SK-N-SH (cell line): ENCODE data around the gene SPATA33. TPM values are rescaled to one million over a fixed set of nuclear protein-coding genes. Genes with fewer than 3 reads are reported as not detected.

Experiments used
- CTCF ChIA-PET: fragments of 300-600, 350-600 bp; formaldehyde crosslinking; extraction: SDS; loops from one replicate; lab custom pipeline; 2021; lab: Yijun Ruan, JAX
- POLR2A ChIA-PET: fragments of 350-600 bp; sonication (Branson Sonifier 250); formaldehyde crosslinking; extraction: SDS; loops from one replicate; lab custom pipeline; 2020; ENCODE audit warnings: antibody characterized with exemption, inconsistent platforms; lab: Yijun Ruan, JAX
- DNase-seq: peaks from one replicate; pipeline ENCODE4 v3.0.0; 2012
- H2AFZ ChIP-seq: fragments of 200-600 bp; sonication (generic); 2 replicates; pipeline ENCODE4 v1.8.1; 2016; ENCODE audit warnings: antibody characterized with exemption, mild to moderate bottlenecking, low read depth
- H3F3A ChIP-seq: fragments of 200-600 bp; sonication (generic); replicated peaks from 2 replicates; pipeline ENCODE3; 2016; ENCODE audit warnings: antibody characterized with exemption, mild to moderate bottlenecking; ENCODE audit not compliant: insufficient read depth
- H3K27ac ChIP-seq, 2 experiments: fragments of 200-500 bp in 1 of 2; fragments of 200-600 bp in 1 of 2; sonication (Bioruptor generic) in 1 of 2; sonication (generic), shearing (Covaris generic) in 1 of 2; 2 replicates each; pipeline versions ENCODE4 v1.5.1 to v1.6.1; 2014 to 2016; ENCODE audit warnings: low read depth in 2 of 2, inconsistent platforms in 1 of 2, low read length in 1 of 2, mild to moderate bottlenecking in 1 of 2, mixed read lengths in 1 of 2
- H3K27me3 ChIP-seq: fragments of 200-600 bp; sonication (generic), shearing (Covaris generic); 2 replicates; pipeline ENCODE4 v1.6.1; 2016; ENCODE audit warnings: mixed run types; ENCODE audit not compliant: insufficient read depth
- H3K36me3 ChIP-seq, 2 experiments: fragments of 200-500 bp in 1 of 2; fragments of 200-600 bp in 1 of 2; sonication (Bioruptor generic) in 1 of 2; sonication (generic) in 1 of 2; replicated peaks in 1 of 2; 2 replicates each; pipeline versions ENCODE3 to v1.5.1; 2014 to 2016; ENCODE audit warnings: low read length in 1 of 2, mild to moderate bottlenecking in 1 of 2; ENCODE audit not compliant: insufficient read depth in 2 of 2, control insufficient read depth in 1 of 2
- H3K4me1 ChIP-seq, 2 experiments: fragments of 200-500 bp in 1 of 2; fragments of 200-600 bp in 1 of 2; sonication (Bioruptor generic) in 1 of 2; sonication (generic), shearing (Covaris generic) in 1 of 2; 2 replicates each; pipeline versions ENCODE4 v1.5.1 to v1.6.1; 2014 to 2016; ENCODE audit warnings: low read depth in 1 of 2, low read length in 1 of 2, mixed run types in 1 of 2; ENCODE audit not compliant: insufficient read depth in 2 of 2, control insufficient read depth in 1 of 2
- H3K4me2 ChIP-seq: fragments of 200-600 bp; sonication (generic), shearing (Covaris generic); 2 replicates; pipeline ENCODE4 v1.6.1; 2017; ENCODE audit warnings: mixed run types
- H3K4me3 ChIP-seq, 2 experiments: fragments of 200-500 bp in 1 of 2; fragments of 200-600 bp in 1 of 2; sonication (Bioruptor generic) in 1 of 2; sonication (generic), shearing (Covaris generic) in 1 of 2; 2 replicates each; pipeline versions ENCODE4 v1.5.1 to v1.8.1; 2014 to 2016; ENCODE audit warnings: low read depth in 2 of 2, inconsistent platforms in 1 of 2, low read length in 1 of 2, mild to moderate bottlenecking in 1 of 2, mixed read lengths in 1 of 2, moderate library complexity in 1 of 2
- H3K79me2 ChIP-seq: fragments of 200-600 bp; sonication (generic); 2 replicates; pipeline ENCODE4 v1.8.1; 2017; ENCODE audit warnings: mild to moderate bottlenecking; ENCODE audit not compliant: insufficient read depth
- H3K9ac ChIP-seq: fragments of 200-600 bp; sonication (generic); 2 replicates; pipeline ENCODE4 v1.6.1; 2017; ENCODE audit warnings: mixed run types
- H3K9me2 ChIP-seq: fragments of 200-600 bp; sonication (generic); 2 replicates; pipeline ENCODE4 v1.6.1; 2017; ENCODE audit warnings: mixed run types
- H3K9me3 ChIP-seq: fragments of 200-600 bp; sonication (generic); 2 replicates; pipeline ENCODE4 v1.6.1; 2017; ENCODE audit warnings: mixed run types, mild to moderate bottlenecking, moderate library complexity
- H4K20me1 ChIP-seq: fragments of 200-600 bp; sonication (generic); 2 replicates; pipeline ENCODE4 v1.6.1; 2017; ENCODE audit warnings: mild to moderate bottlenecking, mixed run types; ENCODE audit not compliant: insufficient read depth
- CHD2 ChIP-seq: fragments of 150-350 bp; IDR thresholded peaks from 2 replicates; pipeline ENCODE4 v1.6.1; 2018; ENCODE audit warnings: low read length; ENCODE audit not compliant: partially characterized antibody
- CTCF ChIP-seq: fragments of 200-600 bp; sonication (generic); IDR thresholded peaks from 2 replicates; pipeline ENCODE4 v1.6.1; 2017; ENCODE audit warnings: antibody characterized with exemption, mild to moderate bottlenecking, moderate library complexity
- ELF1 ChIP-seq: IDR thresholded peaks from 2 replicates; pipeline ENCODE4 v1.4.0; 2012
- EP300 ChIP-seq, 2 experiments: IDR thresholded peaks; 2 replicates each; pipeline versions ENCODE4 v1.4.0 to v1.6.1; 2012; ENCODE audit warnings: borderline replicate concordance in 1 of 2, low read depth in 1 of 2, low read length in 1 of 2
- EZH2phosphoT487 ChIP-seq: fragments of 200-600 bp; sonication (generic); IDR thresholded peaks from 2 replicates; pipeline ENCODE4 v1.6.1; 2017; ENCODE audit warnings: low read depth, mixed run types, mild to moderate bottlenecking, antibody characterized with exemption, moderate library complexity, borderline replicate concordance
- FOSL2 ChIP-seq: IDR thresholded peaks from 2 replicates; pipeline ENCODE4 v1.4.0; 2012; ENCODE audit warnings: low read depth, mild to moderate bottlenecking, moderate library complexity, borderline replicate concordance
- FOXJ3 ChIP-seq: sonication (generic); formaldehyde crosslinking; IDR thresholded peaks from 2 replicates; pipeline ENCODE4 v1.5.1; 2020; ENCODE audit warnings: mild to moderate bottlenecking, missing genetic modification reagents
- FOXM1 ChIP-seq: IDR thresholded peaks from 2 replicates; pipeline ENCODE4 v1.4.0; 2012; ENCODE audit warnings: low read depth, mild to moderate bottlenecking
- GABPA ChIP-seq: IDR thresholded peaks from 2 replicates; pipeline ENCODE4 v1.4.0; 2012; ENCODE audit warnings: low read depth, mild to moderate bottlenecking
- GATA2 ChIP-seq: sonication (generic); formaldehyde crosslinking; IDR thresholded peaks from 2 replicates; pipeline ENCODE4 v1.5.0; 2020; ENCODE audit warnings: mild to moderate bottlenecking, missing genetic modification reagents
- IRF3 ChIP-seq: fragments of 150-350 bp; IDR thresholded peaks from 2 replicates; pipeline ENCODE4 v1.6.1; 2016; ENCODE audit warnings: mild to moderate bottlenecking, low read depth, low read length
- MAX ChIP-seq: IDR thresholded peaks from 2 replicates; pipeline ENCODE4 v1.4.0; 2012; ENCODE audit warnings: low read depth
- MEF2A ChIP-seq: IDR thresholded peaks from 2 replicates; pipeline ENCODE4 v1.4.0; 2012; ENCODE audit warnings: low read depth, borderline replicate concordance
- MXI1 ChIP-seq: IDR thresholded peaks from 2 replicates; pipeline ENCODE4 v1.6.1; 2012; ENCODE audit warnings: mild to moderate bottlenecking, low read depth, low read length, improper control_type of control experiment
- NFIC ChIP-seq: IDR thresholded peaks from 2 replicates; pipeline ENCODE4 v1.4.0; 2012; ENCODE audit warnings: borderline replicate concordance
- PBX3 ChIP-seq: IDR thresholded peaks from 2 replicates; pipeline ENCODE4; 2012
- POLR2AphosphoS5 ChIP-seq: IDR thresholded peaks from 2 replicates; pipeline ENCODE4 v1.6.1; 2012; ENCODE audit warnings: low read depth, low read length
- RAD21 ChIP-seq: IDR thresholded peaks from 2 replicates; pipeline ENCODE4 v1.6.1; 2012; ENCODE audit warnings: mild to moderate bottlenecking, low read length
- RCOR1 ChIP-seq: fragments of 150-350 bp; IDR thresholded peaks from 2 replicates; pipeline ENCODE4 v1.6.1; 2017; ENCODE audit warnings: antibody characterized with exemption, low read length
- RFX5 ChIP-seq: IDR thresholded peaks from 2 replicates; pipeline ENCODE4 v1.6.1; 2012; ENCODE audit warnings: mild to moderate bottlenecking, improper control_type of control experiment, low read length
- SIN3A ChIP-seq: IDR thresholded peaks from 2 replicates; pipeline ENCODE4 v1.6.1; 2012; ENCODE audit warnings: low read depth, mild to moderate bottlenecking, low read length, moderate library complexity, borderline replicate concordance
- SMC3 ChIP-seq: IDR thresholded peaks from 2 replicates; pipeline ENCODE4 v1.6.1; 2012; ENCODE audit warnings: low read depth, low read length, improper control_type of control experiment
- TAF1 ChIP-seq: IDR thresholded peaks from 2 replicates; pipeline ENCODE4 v1.6.1; 2012; ENCODE audit warnings: low read depth, mild to moderate bottlenecking, low read length, moderate library complexity, borderline replicate concordance
- TCF12 ChIP-seq: IDR thresholded peaks from 2 replicates; pipeline ENCODE4 v1.4.0; 2012
- TEAD4 ChIP-seq: IDR thresholded peaks from 2 replicates; pipeline ENCODE4 v1.4.0; 2012; ENCODE audit warnings: mild to moderate bottlenecking, borderline replicate concordance; ENCODE audit not compliant: insufficient read depth
- USF1 ChIP-seq: IDR thresholded peaks from 2 replicates; pipeline ENCODE4 v1.4.0; 2012; ENCODE audit warnings: low read depth, borderline replicate concordance
- USF2 ChIP-seq: fragments of 150-350 bp; IDR thresholded peaks from 2 replicates; pipeline ENCODE4 v1.6.1; 2017; ENCODE audit warnings: antibody characterized with exemption, low read length, low read depth, borderline replicate concordance
- YY1 ChIP-seq: IDR thresholded peaks from 2 replicates; pipeline ENCODE4 v1.4.0; 2012; ENCODE audit warnings: low read depth, mild to moderate bottlenecking
- WGBS: methylation state at CpG from one replicate; pipeline ENCODE4 v1.1.6; 2017; ENCODE audit warnings: low lambda C conversion rate; 5-methylcytosine and 5-hydroxymethylcytosine counted together
- polyA plus RNA-seq, 3 experiments: library from polyadenylated mRNA; depleted of rRNA; stranded (reverse); fragments of >200 nt; gene quantifications; 2 replicates each; pipeline ENCODE4 v1.2.3, GENCODE V29; 2012

Gene SPATA33
- polyA plus RNA-seq, 1 of the 3 experiments (the other 2 are of a cell fraction): 7.2 TPM

- peaks cover 11% of the 10 kb centered on the region for H4K20me1 ChIP-seq
- CTCF ChIA-PET: interaction anchor here (0.6 to 4.3 kb wide), 31 partner anchors 9 to 277 kb away, joined by 3 to 37 read pairs (median 5); partner anchors contain the start of genes CDK10, SPIRE2 and TCF25
- no peaks in the 10 kb centered on the region for H3K9me2 ChIP-seq
- H3K36me3 ChIP-seq: peaks cover 7 to 27% of the 10 kb centered on the region in 2 experiments
- POLR2A ChIA-PET: interaction anchor here (0.5 to 1.4 kb wide), 7 partner anchors 8 to 1232 kb away, joined by 3 to 8 read pairs (median 3); partner anchors contain the start of genes CDK10 and TUBB3
- peaks cover 22% of the 10 kb centered on the region for H3F3A ChIP-seq
- TF ChIP-seq CTCF (peak; percentile 69), NFIC (no peak), FOXM1 (no peak), EZH2phosphoT487 (no peak), TEAD4 (no peak), IRF3 (no peak), RAD21 (peak; percentile 73), MXI1 (peak; percentile 94), ELF1 (no peak), EP300 (IDR thresholded peaks at IDR 0.05; ENCODE audit: borderline replicate concordance in 1 of 2, low read depth in 1 of 2, low read length in 1 of 2) (no peak), TAF1 (no peak), MAX (peak; percentile 82), POLR2AphosphoS5 (no peak), GATA2 (no peak), RCOR1 (0 out of 2 replicates have a peak, but pooled peaks have one; percentile 42), CHD2 (peak; percentile 53), FOSL2 (no peak), SMC3 (peak; percentile 58), TCF12 (no peak), GABPA (no peak), MEF2A (no peak), SIN3A (peak; percentile 80; the same call in 1 of the 2 replicates), USF1 (peak; percentile 97), USF2 (peak; percentile 91), YY1 (no peak), PBX3 (no peak), FOXJ3 (CRISPR knock-in tag) (no peak), RFX5 (no peak)
- H3K4me1 ChIP-seq: peaks cover 9 to 29% of the 10 kb centered on the region in 2 experiments; a peak in 2 of 4 replicates
- H3K4me3 ChIP-seq: peak overlapping the region; percentile 78 to 79
- 0% methylated on average over 5 of the region's 30 CpGs for WGBS
- H3K4me2 ChIP-seq: peak overlapping the region; percentile 100
- peak overlapping the region; percentile 71 for H3K27ac ChIP-seq
- H3K79me2 ChIP-seq: no peaks in the 10 kb centered on the region
- no peak overlapping the region for H2AFZ ChIP-seq
- DNase-seq: peak; percentile 97
- H3K27me3 ChIP-seq: no peaks in the 10 kb centered on the region
- H3K9ac ChIP-seq: peak overlapping the region; percentile 68; the same call in 1 of the 2 replicates
- H3K9me3 ChIP-seq: no peaks in the 10 kb centered on the region
Observed at GRCh38 chr16:89700100-89700648, 42.5 kb downstream of the SPATA33 start.
